B cell (primary cell): Measurements from ENCODE around the gene WDR33. TPM values are rescaled to one million over a fixed set of nuclear protein-coding genes. Genes with fewer than 3 reads are reported as not detected.

Experiments
- ATAC-seq: fragments of 200-7000 bp; cut with Tn5 transposase; one replicate; pipeline ENCODE4 v1.10.0; 2021; ENCODE audit warnings: low read depth, mild to moderate bottlenecking, moderate number of reproducible peaks, moderate library complexity
- CTCF ChIA-PET: fragments of 350-600 bp; sonication (Branson Sonifier 250); formaldehyde crosslinking; loops from one replicate; lab custom pipeline; 2021; ENCODE audit warnings: antibody characterized with exemption, inconsistent platforms; lab: Charles Lee
- POLR2A ChIA-PET: fragments of 350-600 bp; sonication (Branson Sonifier 250); formaldehyde crosslinking; loops from one replicate; lab custom pipeline; 2021; ENCODE audit warnings: antibody characterized with exemption; lab: Charles Lee
- DNase-seq: peaks from one replicate; pipeline ENCODE4 v3.0.0; 2013
- H2AFZ ChIP-seq: 2 replicates; pipeline ENCODE4 v1.6.1; 2012; ENCODE audit warnings: mild to moderate bottlenecking, low read depth, low read length; ENCODE audit not compliant: insufficient read depth, poor library complexity, severe bottlenecking
- H3K27ac ChIP-seq, 2 donors: 1 replicate in 1 of 2; 2 replicates in 1 of 2; pipeline ENCODE4 v1.5.1; 2012 to 2013; ENCODE audit warnings: low read length in 2 of 2, mild to moderate bottlenecking in 2 of 2, moderate library complexity in 1 of 2
- H3K27me3 ChIP-seq, 4 experiments: fragments of 200-600 bp in 1 of 4; sonication (generic) in 1 of 4; replicated peaks in 1 of 4; 1 replicate in 2 of 4; 2 replicates in 2 of 4; pipeline versions ENCODE4 v1.6.1 to v1.7.0; 2013 to 2016; ENCODE audit warnings: low read length in 3 of 4, mild to moderate bottlenecking in 2 of 4, mixed read lengths in 1 of 4, moderate library complexity in 1 of 4; ENCODE audit not compliant: insufficient read depth in 4 of 4, control insufficient read depth in 3 of 4; ENCODE audit errors: control extremely low read depth in 1 of 4
- H3K36me3 ChIP-seq, 2 experiments: replicated peaks in 1 of 2; 1 replicate in 1 of 2; 2 replicates in 1 of 2; pipeline versions ENCODE4 v1.6.1 to v1.7.1; 2013; ENCODE audit warnings: low read length in 1 of 2; ENCODE audit not compliant: insufficient read depth in 2 of 2, control insufficient read depth in 1 of 2; ENCODE audit errors: control extremely low read depth in 1 of 2, extremely low read depth in 1 of 2
- H3K4me1 ChIP-seq, 2 donors: fragments of 200-600 bp in 1 of 2; sonication (generic) in 1 of 2; 1 replicate in 1 of 2; 2 replicates in 1 of 2; pipeline versions ENCODE4 v1.5.1 to v1.6.1; 2013 to 2017; ENCODE audit warnings: low read length in 2 of 2; ENCODE audit not compliant: control insufficient read depth in 2 of 2, insufficient read depth in 2 of 2
- H3K4me2 ChIP-seq: replicated peaks from 2 replicates; pipeline ENCODE3; 2012; ENCODE audit warnings: mild to moderate bottlenecking, low read depth, low read length; ENCODE audit not compliant: poor library complexity, severe bottlenecking
- H3K4me3 ChIP-seq, 5 experiments: fragments of 200-600 bp in 1 of 5; sonication (generic) in 1 of 5; 1 replicate in 3 of 5; 2 replicates in 2 of 5; pipeline versions ENCODE4 v1.5.1 to v1.7.0; 2011 to 2016; ENCODE audit warnings: low read length in 4 of 5, mild to moderate bottlenecking in 4 of 5, low read depth in 2 of 5, control low read depth in 1 of 5, moderate library complexity in 1 of 5; ENCODE audit not compliant: insufficient read depth in 1 of 5; ENCODE audit errors: control extremely low read depth in 1 of 5, extremely low read depth in 1 of 5
- H3K79me2 ChIP-seq: fragments of 200-600 bp; sonication (generic); one replicate; pipeline ENCODE4 v1.6.0; 2016; ENCODE audit warnings: low read length; ENCODE audit not compliant: control insufficient read depth, insufficient read depth
- H3K9ac ChIP-seq: fragments of 200-600 bp; sonication (generic); 2 replicates; pipeline ENCODE4 v1.6.1; 2017; ENCODE audit warnings: mild to moderate bottlenecking, low read length, moderate library complexity
- H3K9me3 ChIP-seq, 3 donors: one replicate each; pipeline versions ENCODE4 v1.6.1 to v1.7.1; 2013; ENCODE audit warnings: low read length in 2 of 3; ENCODE audit not compliant: control insufficient read depth in 2 of 3, insufficient read depth in 1 of 3; ENCODE audit errors: control extremely low read depth in 1 of 3
- H4K20me1 ChIP-seq: 2 replicates; pipeline ENCODE4 v1.6.0; 2012; ENCODE audit warnings: mild to moderate bottlenecking, low read length; ENCODE audit not compliant: insufficient read depth, control insufficient read depth, poor library complexity, severe bottlenecking
- H3K27ac Mint-ChIP-seq: one replicate; pipeline ENCODE4 v1.8.0; 2021; ENCODE audit warnings: mixed read lengths
- H3K27me3 Mint-ChIP-seq: one replicate; pipeline ENCODE4 v1.8.0; 2021; ENCODE audit warnings: mixed read lengths
- H3K4me1 Mint-ChIP-seq: one replicate; pipeline ENCODE4 v1.8.0; 2021; ENCODE audit warnings: mixed read lengths
- H3K4me3 Mint-ChIP-seq: one replicate; pipeline ENCODE4 v1.8.0; 2021; ENCODE audit warnings: mixed read lengths
- H3K9me3 Mint-ChIP-seq: one replicate; pipeline ENCODE4 v1.8.0; 2022; ENCODE audit warnings: mixed read lengths; ENCODE audit not compliant: insufficient read depth
- EZH2 ChIP-seq: IDR thresholded peaks from 2 replicates; pipeline ENCODE4 v1.6.1; 2012; ENCODE audit warnings: borderline replicate concordance, low read depth, mild to moderate bottlenecking, moderate library complexity, low read length; ENCODE audit not compliant: insufficient read depth, poor library complexity, severe bottlenecking
- WGBS: methylation state at CpG from one replicate; pipeline ENCODE4 v1.1.5; 2013; ENCODE audit warnings: missing lambda C conversion rate; ENCODE audit not compliant: insufficient coverage; 5-methylcytosine and 5-hydroxymethylcytosine counted together
- intact Hi-C: fragments of 100-400 bp; cut with micrococcal nuclease; formaldehyde crosslinking; loops from one replicate; pipeline ENCODE4 v1.10.0; 2022
- polyA plus RNA-seq: library from polyadenylated mRNA; depleted of rRNA; stranded (reverse); fragments of >200 nt; gene quantifications from 2 replicates; pipeline ENCODE4 v1.2.3, GENCODE V29; 2012
- total RNA-seq, 2 donors: library from RNA; stranded (reverse); fragments of 120-200 nt in 1 of 2; gene quantifications; 1 replicate in 1 of 2; 2 replicates in 1 of 2; pipeline versions ENCODE4 v1.2.3 to v1.2.4, GENCODE V29; 2013 to 2022
- TF ChIP-seq, protein P1 (sequence below): fragments of 200-600 bp; IDR thresholded peaks from one replicate; pipeline ENCODE4 v1.8.0; 2022; ENCODE audit warnings: antibody characterized with exemption, mild to moderate bottlenecking

WDR33 gene
- total and polyA plus RNA-seq, 2 donors (not counting 1 experiment from before 2014, with no cell fraction given) = 17.2 to 101 TPM

GRCh38 chr2:127683056-127683455, 127.9 kb downstream of the WDR33 start:
- no peaks in the 10 kb centered on the region for H3K36me3 ChIP-seq
- Mint-ChIP-seq H3K27ac (no peak overlapping the region), H3K4me1 (peaks cover 8% of the 10 kb centered on the region), H3K27me3 (peaks cover 7% of the 10 kb centered on the region), H3K4me3 (no peak overlapping the region), H3K9me3 (no peaks in the 10 kb centered on the region)
- no peaks in the 10 kb centered on the region for H3K9me3 ChIP-seq
- POLR2A ChIA-PET = no interaction called here
- CTCF ChIA-PET = no interaction called here
- TF ChIP-seq, protein P1, sequence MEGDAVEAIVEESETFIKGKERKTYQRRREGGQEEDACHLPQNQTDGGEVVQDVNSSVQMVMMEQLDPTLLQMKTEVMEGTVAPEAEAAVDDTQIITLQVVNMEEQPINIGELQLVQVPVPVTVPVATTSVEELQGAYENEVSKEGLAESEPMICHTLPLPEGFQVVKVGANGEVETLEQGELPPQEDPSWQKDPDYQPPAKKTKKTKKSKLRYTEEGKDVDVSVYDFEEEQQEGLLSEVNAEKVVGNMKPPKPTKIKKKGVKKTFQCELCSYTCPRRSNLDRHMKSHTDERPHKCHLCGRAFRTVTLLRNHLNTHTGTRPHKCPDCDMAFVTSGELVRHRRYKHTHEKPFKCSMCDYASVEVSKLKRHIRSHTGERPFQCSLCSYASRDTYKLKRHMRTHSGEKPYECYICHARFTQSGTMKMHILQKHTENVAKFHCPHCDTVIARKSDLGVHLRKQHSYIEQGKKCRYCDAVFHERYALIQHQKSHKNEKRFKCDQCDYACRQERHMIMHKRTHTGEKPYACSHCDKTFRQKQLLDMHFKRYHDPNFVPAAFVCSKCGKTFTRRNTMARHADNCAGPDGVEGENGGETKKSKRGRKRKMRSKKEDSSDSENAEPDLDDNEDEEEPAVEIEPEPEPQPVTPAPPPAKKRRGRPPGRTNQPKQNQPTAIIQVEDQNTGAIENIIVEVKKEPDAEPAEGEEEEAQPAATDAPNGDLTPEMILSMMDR = no peak
- TF ChIP-seq EZH2 = no peak
- no peak for ATAC-seq
- no peak overlapping the region for H3K27ac ChIP-seq
- H3K4me3 ChIP-seq = no peak overlapping the region
- no peak overlapping the region for H3K4me2 ChIP-seq
- H3K79me2 ChIP-seq = no peaks in the 10 kb centered on the region
- no peaks in the 10 kb centered on the region for H4K20me1 ChIP-seq
- H2AFZ ChIP-seq = no peak overlapping the region
- DNase-seq = no peak
- H3K4me1 ChIP-seq = peaks cover 0 to 13% of the 10 kb centered on the region in 2 donors
- intact Hi-C loops = no loop called here
- peaks cover 0 to 5% (median 0%) of the 10 kb centered on the region in 4 experiments for H3K27me3 ChIP-seq
- H3K9ac ChIP-seq = no peak overlapping the region

GRCh38 chr2:127681976-127682857, 128.8 kb downstream of the WDR33 start:
- Mint-ChIP-seq H3K27ac (no peak overlapping the region), H3K4me3 (no peak overlapping the region), H3K27me3 (peaks cover 9% of the 10 kb centered on the region), H3K4me1 (peaks cover 8% of the 10 kb centered on the region), H3K9me3 (no peaks in the 10 kb centered on the region)
- Histone ChIP-seq H4K20me1 (no peaks in the 10 kb centered on the region), H3K9ac (no peak overlapping the region), H3K4me2 (no peak overlapping the region), H3K36me3 (no peaks in the 10 kb centered on the region), H2AFZ (no peak overlapping the region), H3K79me2 (no peaks in the 10 kb centered on the region), H3K27me3 (peaks cover 0 to 5% (median 0%) of the 10 kb centered on the region in 4 experiments), H3K9me3 (no peaks in the 10 kb centered on the region), H3K4me3 (no peak overlapping the region), H3K27ac (no peak overlapping the region), H3K4me1 (peaks cover 0 to 13% of the 10 kb centered on the region in 2 donors)
- WGBS = 87% methylated on average over 4 of the region's 6 CpGs
- ChIA-PET CTCF (no interaction called here), POLR2A (no interaction called here)
- ATAC-seq (no peak), DNase-seq (no peak)
- intact Hi-C loops = no loop called here
- no peak for TF ChIP-seq EZH2
- TF ChIP-seq, protein P1 = no peak
